Measurements from ENCODE around the gene TBCC. TPM values are rescaled to one million over a fixed set of nuclear protein-coding genes. Genes with fewer than 3 reads are reported as not detected.

TBCC gene
- total and polyA plus RNA-seq, 2 of the 13 experiments (the other 11 are each of a cell fraction or from before 2014, with no cell fraction given), result 14.8 to 36.1 TPM

GRCh38 chr6:42783177-42783875 lies 37.4 kb upstream of the TBCC start (continued):
- TF ChIP-seq ZC3H13 (CRISPR knock-in tag; IDR thresholded peaks at IDR 0.05), result peak; percentile 70; the same call in 1 of the 2 replicates
- TF ChIP-seq SATB2 (CRISPR knock-in tag; IDR thresholded peaks at IDR 0.05), result peak; percentile 75; the same call in 1 of the 2 replicates
- peak; percentile 100 for TF ChIP-seq BRD4 (CRISPR knock-in tag; IDR thresholded peaks at IDR 0.05)
- peak; percentile 86 for TF ChIP-seq ZIK1 (CRISPR knock-in tag; IDR thresholded peaks at IDR 0.05; ENCODE audit: borderline replicate concordance, low read depth)
- TF ChIP-seq ASH2L (IDR thresholded peaks at IDR 0.05; ENCODE audit: insufficient read length, low read depth, low read length), result peak; percentile 91
- peak; percentile 75; the same call in 1 of the 2 replicates for TF ChIP-seq BRF2 (CRISPR knock-in tag; IDR thresholded peaks at IDR 0.05)
- no peak for TF ChIP-seq ZNF713 (CRISPR knock-in tag; IDR thresholded peaks at IDR 0.05)
- TF ChIP-seq, protein P1, sequence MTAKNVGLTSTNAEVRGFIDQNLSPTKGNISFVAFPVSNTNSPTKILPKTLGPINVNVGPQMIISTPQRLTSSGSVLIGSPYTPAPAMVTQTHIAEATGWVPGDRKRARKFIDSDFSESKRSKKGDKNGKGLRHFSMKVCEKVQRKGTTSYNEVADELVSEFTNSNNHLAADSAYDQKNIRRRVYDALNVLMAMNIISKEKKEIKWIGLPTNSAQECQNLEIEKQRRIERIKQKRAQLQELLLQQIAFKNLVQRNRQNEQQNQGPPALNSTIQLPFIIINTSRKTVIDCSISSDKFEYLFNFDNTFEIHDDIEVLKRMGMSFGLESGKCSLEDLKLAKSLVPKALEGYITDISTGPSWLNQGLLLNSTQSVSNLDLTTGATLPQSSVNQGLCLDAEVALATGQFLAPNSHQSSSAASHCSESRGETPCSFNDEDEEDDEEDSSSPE (CRISPR knock-in tag; IDR thresholded peaks at IDR 0.05), result peak; percentile 76
- TF ChIP-seq CREBL2 (CRISPR knock-in tag; IDR thresholded peaks at IDR 0.05; ENCODE audit: borderline replicate concordance), result peak; percentile 100
- TF ChIP-seq, protein P2, sequence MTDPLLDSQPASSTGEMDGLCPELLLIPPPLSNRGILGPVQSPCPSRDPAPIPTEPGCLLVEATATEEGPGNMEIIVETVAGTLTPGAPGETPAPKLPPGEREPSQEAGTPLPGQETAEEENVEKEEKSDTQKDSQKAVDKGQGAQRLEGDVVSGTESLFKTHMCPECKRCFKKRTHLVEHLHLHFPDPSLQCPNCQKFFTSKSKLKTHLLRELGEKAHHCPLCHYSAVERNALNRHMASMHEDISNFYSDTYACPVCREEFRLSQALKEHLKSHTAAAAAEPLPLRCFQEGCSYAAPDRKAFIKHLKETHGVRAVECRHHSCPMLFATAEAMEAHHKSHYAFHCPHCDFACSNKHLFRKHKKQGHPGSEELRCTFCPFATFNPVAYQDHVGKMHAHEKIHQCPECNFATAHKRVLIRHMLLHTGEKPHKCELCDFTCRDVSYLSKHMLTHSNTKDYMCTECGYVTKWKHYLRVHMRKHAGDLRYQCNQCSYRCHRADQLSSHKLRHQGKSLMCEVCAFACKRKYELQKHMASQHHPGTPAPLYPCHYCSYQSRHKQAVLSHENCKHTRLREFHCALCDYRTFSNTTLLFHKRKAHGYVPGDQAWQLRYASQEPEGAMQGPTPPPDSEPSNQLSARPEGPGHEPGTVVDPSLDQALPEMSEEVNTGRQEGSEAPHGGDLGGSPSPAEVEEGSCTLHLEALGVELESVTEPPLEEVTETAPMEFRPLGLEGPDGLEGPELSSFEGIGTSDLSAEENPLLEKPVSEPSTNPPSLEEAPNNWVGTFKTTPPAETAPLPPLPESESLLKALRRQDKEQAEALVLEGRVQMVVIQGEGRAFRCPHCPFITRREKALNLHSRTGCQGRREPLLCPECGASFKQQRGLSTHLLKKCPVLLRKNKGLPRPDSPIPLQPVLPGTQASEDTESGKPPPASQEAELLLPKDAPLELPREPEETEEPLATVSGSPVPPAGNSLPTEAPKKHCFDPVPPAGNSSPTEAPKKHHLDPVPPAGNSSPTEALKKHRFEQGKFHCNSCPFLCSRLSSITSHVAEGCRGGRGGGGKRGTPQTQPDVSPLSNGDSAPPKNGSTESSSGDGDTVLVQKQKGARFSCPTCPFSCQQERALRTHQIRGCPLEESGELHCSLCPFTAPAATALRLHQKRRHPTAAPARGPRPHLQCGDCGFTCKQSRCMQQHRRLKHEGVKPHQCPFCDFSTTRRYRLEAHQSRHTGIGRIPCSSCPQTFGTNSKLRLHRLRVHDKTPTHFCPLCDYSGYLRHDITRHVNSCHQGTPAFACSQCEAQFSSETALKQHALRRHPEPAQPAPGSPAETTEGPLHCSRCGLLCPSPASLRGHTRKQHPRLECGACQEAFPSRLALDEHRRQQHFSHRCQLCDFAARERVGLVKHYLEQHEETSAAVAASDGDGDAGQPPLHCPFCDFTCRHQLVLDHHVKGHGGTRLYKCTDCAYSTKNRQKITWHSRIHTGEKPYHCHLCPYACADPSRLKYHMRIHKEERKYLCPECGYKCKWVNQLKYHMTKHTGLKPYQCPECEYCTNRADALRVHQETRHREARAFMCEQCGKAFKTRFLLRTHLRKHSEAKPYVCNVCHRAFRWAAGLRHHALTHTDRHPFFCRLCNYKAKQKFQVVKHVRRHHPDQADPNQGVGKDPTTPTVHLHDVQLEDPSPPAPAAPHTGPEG (CRISPR knock-in tag; IDR thresholded peaks at IDR 0.05), result peak; percentile 92; the same call in 1 of the 2 replicates
- no peak for TF ChIP-seq NR2F6 (IDR thresholded peaks at IDR 0.05)
- TF ChIP-seq NR2F6 (CRISPR knock-in tag; IDR thresholded peaks at IDR 0.05), result peak; percentile 19; the same call in 1 of the 2 replicates
- TF ChIP-seq, protein P3, sequence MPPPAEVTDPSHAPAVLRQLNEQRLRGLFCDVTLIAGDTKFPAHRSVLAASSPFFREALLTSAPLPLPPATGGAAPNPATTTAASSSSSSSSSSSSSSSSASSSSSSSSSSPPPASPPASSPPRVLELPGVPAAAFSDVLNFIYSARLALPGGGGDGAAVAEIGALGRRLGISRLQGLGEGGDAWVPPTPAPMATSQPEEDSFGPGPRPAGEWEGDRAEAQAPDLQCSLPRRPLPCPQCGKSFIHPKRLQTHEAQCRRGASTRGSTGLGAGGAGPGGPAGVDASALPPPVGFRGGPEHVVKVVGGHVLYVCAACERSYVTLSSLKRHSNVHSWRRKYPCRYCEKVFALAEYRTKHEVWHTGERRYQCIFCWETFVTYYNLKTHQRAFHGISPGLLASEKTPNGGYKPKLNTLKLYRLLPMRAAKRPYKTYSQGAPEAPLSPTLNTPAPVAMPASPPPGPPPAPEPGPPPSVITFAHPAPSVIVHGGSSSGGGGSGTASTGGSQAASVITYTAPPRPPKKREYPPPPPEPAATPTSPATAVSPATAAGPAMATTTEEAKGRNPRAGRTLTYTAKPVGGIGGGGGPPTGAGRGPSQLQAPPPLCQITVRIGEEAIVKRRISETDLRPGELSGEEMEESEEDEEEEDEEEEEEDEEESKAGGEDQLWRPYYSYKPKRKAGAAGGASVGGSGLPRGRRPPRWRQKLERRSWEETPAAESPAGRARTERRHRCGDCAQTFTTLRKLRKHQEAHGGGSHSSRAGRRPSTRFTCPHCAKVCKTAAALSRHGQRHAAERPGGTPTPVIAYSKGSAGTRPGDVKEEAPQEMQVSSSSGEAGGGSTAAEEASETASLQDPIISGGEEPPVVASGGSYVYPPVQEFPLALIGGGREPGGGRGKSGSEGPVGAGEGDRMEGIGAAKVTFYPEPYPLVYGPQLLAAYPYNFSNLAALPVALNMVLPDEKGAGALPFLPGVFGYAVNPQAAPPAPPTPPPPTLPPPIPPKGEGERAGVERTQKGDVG (CRISPR knock-in tag; IDR thresholded peaks at IDR 0.05; ENCODE audit: borderline replicate concordance), result peak; percentile 74; the same call in 1 of the 2 replicates
- TF ChIP-seq KDM1A (CRISPR knock-in tag; IDR thresholded peaks at IDR 0.05), result no peak
